OCI-LY7 (cell line): ENCODE measurements around the gene PCNX2.

ENCODE experiments used
- EZH2phosphoT487 ChIP-seq: fragments of 200-600 bp; sonication (generic); IDR thresholded peaks from 2 replicates; pipeline ENCODE4 v1.6.1; 2018; ENCODE audit warnings: low read depth, borderline replicate concordance, mild to moderate bottlenecking, mixed run types, antibody characterized with exemption, low read length, moderate library complexity, mixed read lengths
- TF ChIP-seq, protein P1 (sequence below): fragments of 200-600 bp; sonication (generic); conservative IDR thresholded peaks from 2 replicates; pipeline ENCODE4 v1.5.1; 2014; ENCODE audit warnings: mild to moderate bottlenecking, antibody characterized with exemption, low read length, moderate library complexity, mixed read lengths

DNA sequence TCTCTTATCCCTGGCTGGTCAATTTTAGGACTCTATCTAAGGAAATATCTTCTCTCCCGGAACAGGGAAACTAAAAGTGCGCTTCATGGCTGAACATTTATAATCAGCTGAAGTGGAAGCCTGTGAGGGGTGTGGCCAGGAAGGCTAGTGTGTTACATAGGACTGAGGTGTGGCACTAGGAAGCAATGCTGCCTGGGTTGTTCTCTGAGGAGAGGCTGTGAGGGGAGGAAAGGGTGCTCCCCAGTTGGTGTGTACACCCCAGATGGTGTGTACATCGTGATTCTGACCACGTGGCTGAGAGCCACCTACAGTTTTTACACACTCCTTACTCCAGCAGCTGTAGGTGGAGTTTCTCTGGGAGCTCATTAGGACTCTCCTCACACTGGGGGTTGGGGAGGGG lies 328.9 kb downstream of the PCNX2 start:
- TF ChIP-seq EZH2phosphoT487, result no peak
- TF ChIP-seq, protein P1, sequence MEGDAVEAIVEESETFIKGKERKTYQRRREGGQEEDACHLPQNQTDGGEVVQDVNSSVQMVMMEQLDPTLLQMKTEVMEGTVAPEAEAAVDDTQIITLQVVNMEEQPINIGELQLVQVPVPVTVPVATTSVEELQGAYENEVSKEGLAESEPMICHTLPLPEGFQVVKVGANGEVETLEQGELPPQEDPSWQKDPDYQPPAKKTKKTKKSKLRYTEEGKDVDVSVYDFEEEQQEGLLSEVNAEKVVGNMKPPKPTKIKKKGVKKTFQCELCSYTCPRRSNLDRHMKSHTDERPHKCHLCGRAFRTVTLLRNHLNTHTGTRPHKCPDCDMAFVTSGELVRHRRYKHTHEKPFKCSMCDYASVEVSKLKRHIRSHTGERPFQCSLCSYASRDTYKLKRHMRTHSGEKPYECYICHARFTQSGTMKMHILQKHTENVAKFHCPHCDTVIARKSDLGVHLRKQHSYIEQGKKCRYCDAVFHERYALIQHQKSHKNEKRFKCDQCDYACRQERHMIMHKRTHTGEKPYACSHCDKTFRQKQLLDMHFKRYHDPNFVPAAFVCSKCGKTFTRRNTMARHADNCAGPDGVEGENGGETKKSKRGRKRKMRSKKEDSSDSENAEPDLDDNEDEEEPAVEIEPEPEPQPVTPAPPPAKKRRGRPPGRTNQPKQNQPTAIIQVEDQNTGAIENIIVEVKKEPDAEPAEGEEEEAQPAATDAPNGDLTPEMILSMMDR, result no peak
